Kasumi-1 (cell line): ENCODE results near the gene TUBGCP4.

Experiments
- DNase-seq, 2 experiments: peaks; one replicate each; lab custom pipeline; 2025; lab: John Stamatoyannopoulos, UW

The TUBGCP4 gene

DNA sequence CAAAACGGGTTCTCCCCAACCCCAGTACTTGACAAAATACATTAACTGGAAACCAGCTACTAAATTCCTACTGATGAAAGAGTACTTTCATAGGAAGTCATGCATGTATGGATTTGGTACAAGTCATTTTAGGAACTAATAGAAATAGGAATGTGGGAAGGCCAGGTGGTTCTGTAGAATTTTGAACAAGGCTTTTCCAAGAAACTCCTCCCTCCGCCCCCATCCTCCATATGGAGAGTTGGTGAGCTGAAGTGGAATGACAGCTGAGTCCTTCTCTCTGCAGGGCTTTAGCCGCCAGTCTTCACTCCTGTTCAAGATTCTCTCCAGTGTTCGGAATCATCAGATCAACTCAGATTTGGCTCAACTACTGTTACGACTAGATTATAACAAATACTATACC is 33.2 kb downstream of the TUBGCP4 start:
- no peak for DNase-seq

DNA sequence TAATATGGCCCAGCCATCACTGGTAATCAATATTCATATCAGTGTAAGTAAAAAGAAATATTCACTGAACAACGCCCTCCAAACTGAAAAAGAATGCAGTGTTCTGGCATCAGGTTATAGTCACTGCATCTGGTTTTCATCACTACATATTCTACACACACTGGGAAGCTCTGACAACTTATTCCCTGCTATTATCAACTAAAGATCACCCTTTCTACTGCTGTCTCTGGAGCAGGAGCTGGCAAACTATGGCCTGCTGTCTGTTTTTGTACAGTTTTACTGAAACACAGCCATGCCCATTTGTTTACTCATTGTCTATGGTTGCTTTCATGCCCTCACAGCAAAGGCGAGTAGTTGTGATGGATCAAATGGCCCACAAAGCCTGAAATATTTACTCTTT is 35.3 kb downstream of the TUBGCP4 start:
- DNase-seq: no peak

DNA sequence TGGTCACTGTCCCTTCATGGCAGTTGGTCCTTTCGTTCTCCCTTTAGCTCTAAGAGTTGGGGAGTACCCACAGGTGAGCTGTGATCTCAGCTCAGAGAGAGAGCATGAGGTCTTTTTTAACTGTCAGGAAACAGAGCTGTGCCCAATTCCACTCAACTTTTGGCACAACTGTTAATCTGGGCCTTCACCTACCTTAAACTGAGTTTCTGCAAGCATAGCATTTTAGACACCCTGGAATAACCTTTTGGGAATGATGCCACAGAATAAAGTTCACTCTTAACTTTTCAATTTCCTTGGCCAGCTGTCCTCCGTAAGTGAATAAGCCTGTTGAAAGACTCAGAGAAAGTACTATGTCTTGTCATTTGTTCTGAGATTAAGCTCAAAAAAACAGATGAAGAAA is 35.9 kb downstream of the TUBGCP4 start:
- no peak for DNase-seq

DNA sequence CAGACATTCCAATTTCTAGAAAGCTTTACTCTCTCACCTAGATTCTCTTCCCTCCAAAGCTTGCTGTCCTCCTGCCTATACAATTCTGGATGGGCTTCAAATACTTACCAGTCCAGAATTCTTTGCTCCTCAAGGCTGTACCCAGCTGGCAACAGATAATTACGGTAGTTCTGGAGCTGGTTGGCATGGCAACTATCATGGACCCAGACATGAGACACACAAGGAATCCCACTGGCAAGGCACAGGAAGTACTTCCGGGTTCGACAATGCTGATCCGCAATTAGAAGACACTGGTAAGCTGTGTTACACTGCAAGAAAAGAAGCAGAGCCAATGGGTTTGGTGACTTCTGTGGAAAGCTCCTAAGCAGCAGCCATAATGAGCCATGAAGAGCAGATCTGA is 37.9 kb downstream of the TUBGCP4 start:
- DNase-seq: no peak

DNA sequence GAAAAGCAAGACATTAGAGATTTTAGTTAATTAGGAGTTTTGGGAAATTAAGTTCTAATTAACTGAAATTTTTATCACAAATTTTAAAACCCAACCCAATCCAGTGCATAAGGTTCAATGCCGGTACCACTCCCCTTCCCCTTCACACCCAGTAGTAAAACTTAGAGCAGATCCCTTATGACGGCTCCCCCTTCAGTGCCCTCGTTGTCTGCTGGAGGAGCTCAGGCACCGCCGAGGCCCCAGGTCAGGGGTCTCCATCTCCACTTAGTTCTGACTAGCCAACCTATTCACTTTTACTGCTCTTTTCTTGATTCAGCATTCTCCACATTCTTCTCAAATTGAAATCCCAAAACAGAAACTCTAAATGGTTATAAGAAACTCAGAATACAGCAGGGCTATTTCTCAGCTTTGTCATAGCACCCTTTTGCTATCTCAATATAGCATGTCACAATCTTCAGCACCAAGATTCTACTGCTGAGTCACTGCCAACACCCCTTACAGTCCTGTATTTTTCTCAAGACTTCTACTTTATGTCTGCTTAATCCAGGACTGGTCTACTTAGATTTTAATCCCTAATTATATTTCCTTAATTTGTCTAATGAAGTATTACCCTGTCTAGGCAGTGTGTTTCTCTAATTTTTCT is 39.8 kb downstream of the TUBGCP4 start:
- DNase-seq: no peak

DNA sequence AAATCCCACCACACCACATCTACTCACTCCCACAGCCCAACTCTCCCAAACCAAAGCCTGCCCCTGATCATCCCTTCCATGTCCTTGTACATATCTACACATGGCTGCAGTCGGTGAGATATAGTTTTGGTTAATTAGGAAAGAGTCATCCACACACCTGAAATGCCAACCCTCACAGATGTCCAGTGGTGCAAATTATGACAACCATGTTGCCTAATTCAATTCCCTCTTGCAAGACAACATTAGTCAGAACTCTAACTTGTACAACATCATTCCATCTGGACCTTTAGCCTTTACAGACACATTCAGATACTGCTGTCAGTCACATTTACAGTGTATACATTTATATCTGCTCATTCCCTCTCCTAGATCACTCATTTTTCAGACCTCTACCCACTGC is 41.2 kb downstream of the TUBGCP4 start:
- no peak for DNase-seq

DNA sequence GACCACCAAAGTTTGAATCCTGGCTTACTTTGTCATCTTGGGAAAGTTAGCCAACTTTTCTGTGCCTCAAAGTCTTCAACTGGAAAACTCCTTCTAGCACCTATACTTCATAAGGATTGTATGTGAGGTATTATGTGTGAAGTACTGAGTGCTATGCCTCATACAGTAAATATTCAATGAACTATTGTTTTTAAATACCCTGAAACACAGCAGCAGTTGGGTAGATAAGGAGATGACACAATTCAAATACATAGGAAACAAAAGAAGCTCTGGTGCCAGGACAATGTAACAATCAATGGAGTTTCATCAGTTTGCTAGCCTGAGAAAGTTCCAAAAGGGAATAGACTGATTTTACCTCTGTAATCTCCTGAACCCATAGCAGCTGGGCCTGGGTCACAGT is 43.3 kb downstream of the TUBGCP4 start:
- DNase-seq: no peak

DNA sequence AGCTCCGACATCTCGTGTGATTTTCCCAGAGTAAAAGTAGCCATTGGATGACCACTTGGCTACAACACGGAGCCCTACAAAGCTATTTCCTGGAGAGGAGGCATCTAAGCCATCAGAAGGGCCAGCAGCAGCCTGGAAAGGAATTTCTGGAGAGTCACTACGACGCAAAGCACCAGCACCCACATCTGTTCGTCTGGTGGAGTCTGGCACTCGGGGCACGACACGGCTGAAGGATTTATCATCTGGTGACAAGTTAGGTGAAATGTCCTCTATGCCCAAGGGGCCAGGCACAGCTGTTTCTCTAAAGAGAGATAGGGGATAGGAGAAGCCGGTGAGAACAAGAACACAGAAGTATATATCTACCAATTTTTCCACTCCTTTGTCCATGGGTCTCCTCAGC is 49.5 kb downstream of the TUBGCP4 start:
- DNase-seq: no peak

DNA sequence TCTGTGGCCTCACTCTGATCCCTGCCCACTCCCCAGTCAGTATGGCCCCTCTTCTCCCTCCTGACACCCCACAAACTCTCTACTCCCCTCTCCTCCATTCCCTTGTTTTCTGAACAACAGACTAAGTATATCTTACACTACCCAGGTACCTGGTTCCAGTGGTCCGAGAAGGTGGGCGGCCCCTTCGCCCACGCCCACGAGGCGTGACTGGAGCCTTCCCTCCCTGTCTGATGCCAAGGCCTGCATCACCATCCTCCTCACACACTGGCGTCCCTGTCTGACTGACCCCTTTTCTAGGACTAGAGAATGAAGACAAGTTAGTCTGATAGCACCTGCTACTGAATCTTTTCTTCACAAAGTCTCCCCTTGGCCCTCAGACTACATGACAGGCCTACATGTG is 50.0 kb downstream of the TUBGCP4 start:
- no peak for DNase-seq

DNA sequence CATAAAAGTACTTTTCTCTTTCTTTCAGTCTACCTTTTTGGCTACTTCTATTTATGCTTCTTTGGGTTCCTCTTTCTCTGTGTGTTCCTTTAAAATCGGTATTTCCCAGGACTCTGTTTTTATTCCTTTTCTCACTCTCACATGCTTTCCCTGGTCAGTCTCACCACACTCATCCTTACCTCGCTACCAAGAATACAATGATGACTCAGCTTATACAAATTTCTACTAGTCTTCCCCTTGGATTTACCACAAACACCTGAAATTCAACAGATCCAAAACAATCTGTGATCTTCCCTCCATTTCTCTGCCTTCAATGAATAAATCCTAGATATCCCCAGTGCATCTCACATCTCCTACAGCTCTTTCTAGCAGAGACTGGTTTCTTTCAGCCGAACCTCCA is 52.9 kb downstream of the TUBGCP4 start:
- no peak for DNase-seq

DNA sequence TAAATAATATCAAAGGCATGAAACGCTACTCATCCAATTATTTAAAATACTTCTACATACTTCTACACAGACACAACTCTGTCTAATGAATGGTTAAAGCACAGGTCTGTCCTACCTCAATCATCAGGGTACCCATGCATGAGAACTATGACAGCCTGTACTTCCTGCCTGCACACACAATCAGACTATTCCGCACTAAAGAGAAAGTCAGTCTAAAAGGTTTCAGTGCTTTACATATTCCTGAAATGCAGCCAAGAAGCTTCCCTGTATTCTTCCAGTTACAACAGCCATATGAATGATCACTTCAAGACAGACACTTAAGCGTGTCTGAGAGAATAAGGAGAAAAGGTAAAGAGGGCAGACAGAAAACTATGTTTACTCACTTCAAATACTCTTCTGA is 58.8 kb downstream of the TUBGCP4 start:
- no peak for DNase-seq

DNA sequence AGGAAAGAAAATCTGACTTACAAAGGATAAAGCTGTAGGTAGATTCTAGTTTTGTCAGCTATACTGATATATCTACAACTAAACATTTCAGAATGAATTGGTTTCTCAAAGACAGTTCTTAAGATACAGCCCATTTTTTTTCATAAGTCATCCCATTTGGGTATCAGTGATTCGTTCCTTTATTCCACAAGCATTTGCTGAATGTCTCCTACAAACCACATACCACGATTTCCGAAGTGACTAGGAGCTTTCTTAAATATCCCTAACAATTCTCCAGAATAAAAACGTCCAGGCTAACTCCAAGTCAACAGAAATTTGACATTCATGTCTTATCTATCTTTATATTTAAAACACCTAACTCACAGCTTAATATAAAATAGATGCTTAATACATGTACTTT is 62.3 kb downstream of the TUBGCP4 start:
- no peak for DNase-seq

DNA sequence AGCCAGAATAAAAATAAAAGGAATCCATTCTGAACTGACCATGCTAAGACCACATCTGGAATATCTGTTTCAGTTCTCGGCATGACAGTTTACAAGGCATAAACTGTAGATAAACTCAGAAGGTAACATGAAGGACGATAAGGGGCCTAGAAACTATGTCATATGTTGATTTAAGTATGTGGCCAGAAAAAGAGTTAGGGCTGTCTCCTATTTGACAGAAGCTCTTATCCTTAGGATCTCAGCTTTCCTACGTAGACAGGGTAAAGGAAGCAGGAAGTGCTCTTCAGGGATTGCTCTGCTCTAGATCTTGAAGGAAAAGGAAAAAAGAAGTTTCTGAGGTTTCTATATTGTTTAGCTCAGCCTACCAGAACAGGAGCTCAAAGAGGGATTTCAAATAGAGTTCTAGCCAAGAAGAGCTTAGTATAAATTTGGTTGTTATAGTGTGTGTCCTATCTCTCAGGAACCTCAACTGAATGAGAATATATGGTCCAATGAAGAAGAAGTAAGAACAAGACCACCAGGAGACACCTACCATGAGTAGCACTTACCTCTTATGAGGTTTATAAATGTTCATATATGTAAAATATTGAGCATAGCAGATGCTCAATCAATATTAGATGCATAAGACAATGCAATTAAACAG is 62.9 kb downstream of the TUBGCP4 start:
- no peak for DNase-seq

DNA sequence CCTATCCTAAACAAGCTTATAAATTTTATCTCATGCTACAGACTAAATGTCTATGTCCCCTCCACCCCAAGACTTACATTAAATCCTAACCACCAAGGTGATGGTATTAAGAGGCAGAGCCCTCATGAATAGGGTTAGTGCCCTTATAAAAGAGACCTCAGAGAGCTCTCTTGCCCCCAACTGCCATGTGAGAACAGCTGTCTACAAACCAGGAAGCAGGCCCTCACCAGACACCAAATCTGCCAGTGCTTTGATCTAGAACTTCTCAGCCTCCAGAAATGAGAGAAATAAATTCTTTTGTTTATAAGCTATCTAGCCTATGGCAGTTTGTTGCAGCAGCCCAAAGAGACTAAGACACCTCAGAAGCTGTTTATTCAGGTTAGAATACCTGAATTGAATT is 63.5 kb downstream of the TUBGCP4 start:
- no peak for DNase-seq

DNA sequence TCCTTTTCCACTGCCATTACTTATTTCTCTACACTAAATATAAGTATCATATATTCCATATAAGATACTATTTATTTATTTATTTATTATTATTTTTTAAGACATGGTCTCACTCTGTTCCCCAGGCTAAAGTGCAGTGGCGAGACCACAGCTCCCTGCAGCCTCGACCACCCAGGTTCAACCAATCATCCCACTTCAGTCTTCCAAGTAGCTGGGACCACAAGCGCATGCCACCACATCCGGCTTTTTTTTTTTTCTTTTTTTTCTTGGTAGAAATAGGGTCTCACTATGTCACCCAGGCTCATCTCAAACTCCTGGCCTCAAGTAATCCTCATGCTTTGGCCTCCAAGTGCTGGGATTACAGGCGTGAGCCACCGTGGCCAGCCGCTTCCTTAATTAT is 65.5 kb downstream of the TUBGCP4 start:
- no peak for DNase-seq

DNA sequence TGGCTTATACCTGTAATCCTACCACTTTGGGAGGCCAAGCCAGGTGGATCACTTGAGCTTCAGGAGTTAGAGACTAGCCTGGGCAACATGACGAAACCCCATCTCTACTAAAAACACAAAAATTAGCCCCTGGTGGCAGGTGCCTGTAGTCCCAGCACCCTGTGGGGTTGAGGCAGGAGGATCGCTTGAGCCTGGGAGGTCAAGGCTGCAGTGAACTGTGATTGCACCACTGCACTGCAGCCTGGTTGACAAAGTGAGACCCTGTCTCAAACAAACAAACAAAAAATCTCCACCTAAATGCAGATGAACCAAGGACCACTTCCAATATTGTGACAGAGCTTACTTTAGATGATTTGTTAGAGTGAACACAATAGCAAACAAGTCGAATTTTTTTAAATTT is 68.4 kb downstream of the TUBGCP4 start:
- no peak for DNase-seq

DNA sequence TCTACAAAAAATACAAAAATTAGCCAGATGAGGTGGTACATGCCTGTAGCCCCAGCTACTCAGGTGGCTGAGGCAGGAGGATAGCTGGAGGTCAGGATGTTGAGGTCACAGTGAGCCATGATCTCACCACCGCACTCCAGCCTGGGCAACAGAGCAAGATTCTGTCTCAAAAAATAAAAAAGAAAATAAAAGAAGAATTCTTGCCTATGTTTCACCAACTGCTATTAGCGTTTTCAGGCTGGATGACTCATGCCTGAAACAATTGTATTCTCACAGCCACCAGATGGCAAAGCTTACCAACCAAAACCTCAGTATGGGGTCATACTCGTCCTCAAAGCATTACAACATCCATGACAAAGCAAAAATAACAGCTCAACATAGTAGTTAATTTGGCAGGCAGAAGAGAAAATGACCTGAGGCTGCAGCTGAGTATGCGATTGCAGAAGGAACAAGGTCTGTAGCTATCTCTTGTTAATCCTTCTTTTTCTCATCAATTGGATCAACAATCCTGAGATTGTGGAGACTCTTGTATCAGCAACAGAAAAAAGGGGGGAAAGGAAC is 69.9 kb downstream of the TUBGCP4 start:
- peak; percentile 68 to 72 for DNase-seq

DNA sequence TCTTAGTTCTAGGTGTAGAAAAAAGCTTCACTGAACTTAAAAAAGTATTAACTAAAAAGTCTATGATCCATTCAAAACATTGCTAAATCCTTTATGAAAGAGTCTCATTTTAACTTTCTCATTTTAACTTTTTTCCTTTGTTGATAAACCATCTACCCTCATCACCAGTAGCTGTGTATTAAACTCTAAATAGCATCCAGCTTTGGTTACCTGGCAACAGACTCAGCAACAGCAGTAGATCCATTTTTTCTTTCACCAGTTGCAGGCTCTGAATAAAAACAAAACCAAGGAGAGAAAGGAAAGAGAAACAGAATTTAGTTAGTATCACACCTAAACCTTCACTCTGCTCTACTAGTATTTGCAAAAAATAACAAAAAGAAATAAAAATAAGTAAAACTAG is 70.4 kb downstream of the TUBGCP4 start:
- DNase-seq: no peak

DNA sequence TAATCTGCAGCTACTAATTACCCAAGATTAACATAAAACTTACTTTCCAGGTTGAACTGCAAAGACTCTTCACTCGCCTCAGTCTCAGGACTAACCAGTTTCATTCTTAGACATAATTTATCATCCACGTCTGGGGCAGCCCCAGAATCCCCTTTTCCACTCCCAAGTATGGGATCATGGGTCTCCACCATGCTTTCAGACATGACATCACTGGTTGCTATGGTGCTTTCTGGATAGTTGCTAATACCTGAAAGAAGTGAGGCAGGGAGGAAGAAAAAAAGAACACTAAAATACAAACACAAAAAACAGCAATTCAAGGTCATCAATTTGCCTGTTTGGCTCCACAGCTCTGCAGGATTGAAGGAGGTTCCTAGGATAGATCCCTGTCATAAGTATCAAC is 75.4 kb downstream of the TUBGCP4 start:
- DNase-seq: no peak

DNA sequence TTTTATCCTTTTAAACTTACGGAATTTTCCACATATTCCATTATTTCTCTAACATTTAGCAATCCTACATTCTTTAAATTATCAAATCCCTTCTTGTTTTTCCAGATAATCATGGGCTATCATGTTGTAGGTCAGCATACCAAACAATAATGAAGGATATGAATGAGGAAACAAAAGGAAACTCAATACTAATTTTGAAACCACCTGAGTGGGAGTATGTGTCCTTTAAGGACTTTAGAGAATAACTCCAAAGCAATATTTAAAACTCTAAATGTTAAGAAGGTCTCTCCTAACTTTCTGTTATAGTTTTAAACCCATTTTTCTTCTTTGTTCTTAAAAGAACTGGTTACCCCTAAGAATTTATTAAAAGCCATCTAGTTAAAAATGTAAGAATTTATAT is 79.1 kb downstream of the TUBGCP4 start:
- DNase-seq: no peak
